Bronchial epithelial cell (primary cell): ENCODE results near the gene GALK2. TPM values are rescaled to one million over a fixed set of nuclear protein-coding genes. Genes with fewer than 3 reads are reported as not detected.

Experiments
- DNase-seq: peaks from one replicate; pipeline ENCODE4 v3.0.0-alpha.2; 2010; ENCODE audit warnings: low read depth
- FAIRE-seq: peaks from 2 replicates; lab custom pipeline; 2011; peaks lifted over from hg19 to GRCh38; lab: Jason Lieb, UNC
- H3K27me3 ChIP-seq: 2 replicates; pipeline ENCODE4 v1.5.1; 2011; ENCODE audit warnings: low read length; ENCODE audit not compliant: control insufficient read depth, insufficient read depth
- H3K36me3 ChIP-seq: 2 replicates; pipeline ENCODE4 v1.5.1; 2011; ENCODE audit warnings: low read length; ENCODE audit not compliant: control insufficient read depth, insufficient read depth
- H3K4me3 ChIP-seq: 2 replicates; pipeline ENCODE4 v1.5.1; 2011; ENCODE audit warnings: mild to moderate bottlenecking, low read depth, low read length, control low read depth
- total RNA-seq: library from RNA; depleted of rRNA; stranded (reverse); fragments of >200 nt; gene quantifications from 2 replicates; pipeline ENCODE4 v1.2.1, GENCODE V29; 2014
- TF ChIP-seq, protein P1 (sequence below): IDR thresholded peaks from 2 replicates; pipeline ENCODE4 v1.5.1; 2011; ENCODE audit warnings: mild to moderate bottlenecking, moderate library complexity, low read length, control low read depth, inconsistent platforms; ENCODE audit not compliant: insufficient read depth, severe bottlenecking

The GALK2 gene
- total RNA-seq, 1 donor from 2014 or later, result 67.9 TPM

DNA sequence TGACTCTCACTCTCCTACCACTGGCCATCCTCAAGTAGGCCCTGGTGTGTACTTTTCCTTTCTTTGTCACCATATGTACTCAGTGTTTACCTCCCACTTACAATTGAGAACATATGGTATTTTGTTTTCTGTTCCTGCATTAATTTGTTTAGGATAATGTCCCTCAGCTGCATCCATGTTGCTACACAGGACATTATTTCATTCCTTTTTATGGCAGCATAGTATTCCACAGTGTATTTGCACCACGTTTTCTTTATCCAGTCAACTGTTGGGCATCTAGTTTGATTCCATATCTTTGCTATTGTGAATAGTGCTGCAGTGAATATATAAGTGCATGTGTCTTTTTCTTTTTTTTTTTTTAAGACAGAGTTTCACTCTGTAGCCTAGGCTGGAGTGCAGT, 126.2 kb downstream of the GALK2 start:
- no peak for DNase-seq
- Histone ChIP-seq H3K27me3 (no peaks in the 10 kb centered on the region), H3K4me3 (no peak overlapping the region), H3K36me3 (peaks cover 1% of the 10 kb centered on the region)
- TF ChIP-seq, protein P1, sequence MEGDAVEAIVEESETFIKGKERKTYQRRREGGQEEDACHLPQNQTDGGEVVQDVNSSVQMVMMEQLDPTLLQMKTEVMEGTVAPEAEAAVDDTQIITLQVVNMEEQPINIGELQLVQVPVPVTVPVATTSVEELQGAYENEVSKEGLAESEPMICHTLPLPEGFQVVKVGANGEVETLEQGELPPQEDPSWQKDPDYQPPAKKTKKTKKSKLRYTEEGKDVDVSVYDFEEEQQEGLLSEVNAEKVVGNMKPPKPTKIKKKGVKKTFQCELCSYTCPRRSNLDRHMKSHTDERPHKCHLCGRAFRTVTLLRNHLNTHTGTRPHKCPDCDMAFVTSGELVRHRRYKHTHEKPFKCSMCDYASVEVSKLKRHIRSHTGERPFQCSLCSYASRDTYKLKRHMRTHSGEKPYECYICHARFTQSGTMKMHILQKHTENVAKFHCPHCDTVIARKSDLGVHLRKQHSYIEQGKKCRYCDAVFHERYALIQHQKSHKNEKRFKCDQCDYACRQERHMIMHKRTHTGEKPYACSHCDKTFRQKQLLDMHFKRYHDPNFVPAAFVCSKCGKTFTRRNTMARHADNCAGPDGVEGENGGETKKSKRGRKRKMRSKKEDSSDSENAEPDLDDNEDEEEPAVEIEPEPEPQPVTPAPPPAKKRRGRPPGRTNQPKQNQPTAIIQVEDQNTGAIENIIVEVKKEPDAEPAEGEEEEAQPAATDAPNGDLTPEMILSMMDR, result no peak
- no peak for FAIRE-seq

DNA sequence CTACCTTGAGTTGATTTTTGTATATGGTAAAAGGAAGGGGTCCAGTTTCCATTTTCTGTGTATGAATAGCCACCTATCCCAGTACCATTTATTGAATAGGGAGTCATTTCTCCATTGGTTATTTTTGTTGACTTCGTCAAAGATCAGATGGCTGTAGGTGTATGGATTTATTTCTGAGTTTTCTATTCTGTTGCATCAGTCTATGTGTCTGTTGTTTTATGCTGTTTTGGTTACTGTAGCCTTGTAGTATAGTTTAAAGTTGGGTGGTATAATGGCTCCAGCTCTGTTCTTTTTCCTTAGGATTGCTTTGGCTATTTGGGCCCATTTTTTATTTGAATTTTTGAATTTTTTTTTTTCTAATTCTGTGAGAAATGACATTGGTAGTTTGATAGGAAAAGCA, 127.5 kb downstream of the GALK2 start:
- TF ChIP-seq, protein P1, result no peak
- peaks cover 1% of the 10 kb centered on the region for H3K36me3 ChIP-seq
- DNase-seq, result no peak

DNA sequence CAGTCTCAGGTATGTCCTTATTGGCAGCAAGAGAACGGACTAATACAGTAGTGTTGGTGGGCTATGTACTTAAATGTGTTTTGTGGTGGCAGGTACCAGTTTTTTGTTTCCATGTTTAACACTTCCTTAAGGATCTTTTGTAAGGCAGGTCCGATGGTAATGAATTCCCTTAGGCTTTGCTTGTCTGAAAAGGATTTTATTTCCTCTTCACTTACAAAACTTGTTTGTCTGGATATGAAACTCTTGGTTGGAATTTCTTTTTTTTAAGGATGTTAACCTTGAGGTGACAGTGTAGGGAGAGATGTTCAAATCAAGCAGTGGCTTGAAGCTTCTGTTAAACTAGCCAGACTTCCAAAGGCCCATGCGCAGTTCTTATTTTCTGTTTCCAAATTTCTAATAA, 130.8 kb downstream of the GALK2 start:
- H3K4me3 ChIP-seq, result no peak overlapping the region
- H3K36me3 ChIP-seq, result no peaks in the 10 kb centered on the region
- TF ChIP-seq, protein P1, result no peak
- FAIRE-seq (no peak), DNase-seq (peak; percentile 29)
- H3K27me3 ChIP-seq, result no peaks in the 10 kb centered on the region

More for the DNA sequence above, 127.5 kb downstream of the GALK2 start:
- Histone ChIP-seq H3K4me3 (no peak overlapping the region), H3K27me3 (no peaks in the 10 kb centered on the region)
- no peak for FAIRE-seq

GRCh38 chr15:49301562-49301961, 131.5 kb downstream of the GALK2 start:
- TF ChIP-seq, protein P1, result no peak
- FAIRE-seq, result no peak

GRCh38 chr15:49303003-49303402, 133.0 kb downstream of the GALK2 start:
- Histone ChIP-seq H3K36me3 (no peaks in the 10 kb centered on the region), H3K27me3 (no peaks in the 10 kb centered on the region), H3K4me3 (no peak overlapping the region)
- DNase-seq, result no peak
- TF ChIP-seq, protein P1, result no peak
- FAIRE-seq, result no peak

More at GRCh38 chr15:49301562-49301961, 131.5 kb downstream of the GALK2 start:
- Histone ChIP-seq H3K4me3 (no peak overlapping the region), H3K27me3 (no peaks in the 10 kb centered on the region), H3K36me3 (no peaks in the 10 kb centered on the region)
- peak; percentile 19 for DNase-seq

- TF ChIP-seq, protein P1, result no peak
- no peak for DNase-seq
- no peaks in the 10 kb centered on the region for H3K36me3 ChIP-seq
- no peak for FAIRE-seq
- H3K27me3 ChIP-seq, result no peaks in the 10 kb centered on the region
- no peak overlapping the region for H3K4me3 ChIP-seq
These were observed 136.5 kb downstream of the GALK2 start for GRCh38 chr15:49306551-49306950.
